HG02938 (cell line): ENCODE measurements around the gene APOL5.
"Not testable (repeated sequence)": the region's sequence is repeated elsewhere in the genome, so short reads cannot be mapped to it uniquely, and the experiment has no call there.

Experiments used
- ATAC-seq: cut with Tn5 transposase; IDR thresholded peaks from one replicate; pipeline ENCODE4 v1.9.1; 2021; ENCODE audit warnings: mild to moderate bottlenecking, moderate library complexity; ENCODE audit not compliant: unreplicated experiment

The APOL5 gene

DNA sequence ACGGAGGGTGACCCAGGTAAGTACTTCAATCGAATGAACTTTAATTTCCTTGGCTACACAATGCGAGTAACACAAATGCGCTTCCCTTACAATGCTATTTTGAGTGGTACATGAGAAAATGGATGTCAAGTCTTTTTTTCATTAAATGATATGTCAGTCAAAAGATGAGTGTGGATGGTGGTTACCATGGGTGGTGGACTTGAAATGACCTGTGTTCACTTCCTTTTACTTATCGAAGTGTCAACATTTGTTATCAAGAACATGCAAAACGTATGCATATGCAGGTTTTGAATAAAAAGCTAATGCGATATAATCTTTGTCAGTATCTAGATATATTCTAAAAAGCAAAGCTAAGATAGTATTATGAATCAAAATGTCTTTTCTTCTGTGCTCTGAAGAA is 8.8 kb upstream of the APOL5 start:
- no peak for ATAC-seq

DNA sequence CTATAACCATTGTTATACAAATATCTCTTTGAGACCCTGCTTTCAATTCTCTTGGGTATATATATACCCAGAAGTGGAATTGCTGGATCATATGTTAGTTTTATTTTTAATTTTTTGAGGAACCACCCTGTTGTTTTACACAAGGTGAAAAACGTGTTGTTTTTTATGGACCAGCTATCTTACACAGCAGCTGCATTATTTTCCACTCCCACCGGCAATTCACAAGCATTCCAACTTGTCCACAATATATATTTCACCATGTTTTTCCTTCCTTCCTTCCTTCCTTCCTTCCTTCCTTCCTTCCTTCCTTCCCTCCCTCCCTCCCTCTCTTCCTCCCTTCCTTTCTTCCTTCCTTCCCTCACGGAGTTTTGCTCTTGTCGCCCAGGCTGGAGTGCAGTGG is 6.3 kb upstream of the APOL5 start:
- no peak for ATAC-seq

DNA sequence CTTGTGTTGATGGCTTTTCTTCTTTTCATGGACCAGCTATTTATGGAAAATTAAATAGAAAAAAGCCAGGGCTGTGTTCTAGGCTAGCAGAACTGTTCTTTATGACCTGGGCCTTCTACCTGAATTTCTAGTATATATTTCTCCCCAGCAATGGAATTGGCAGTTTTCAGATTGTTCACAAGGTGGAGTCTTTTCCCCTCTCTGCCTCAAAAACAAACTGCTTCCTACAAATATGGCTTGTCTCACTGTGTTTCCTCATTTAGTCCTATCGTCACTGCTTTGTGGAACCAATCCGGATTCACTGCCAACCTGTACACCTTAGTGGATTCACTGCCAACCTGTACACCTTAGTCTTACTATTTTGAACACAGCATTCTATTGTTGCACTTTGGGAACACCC is 5.0 kb upstream of the APOL5 start:
- ATAC-seq = no peak

DNA sequence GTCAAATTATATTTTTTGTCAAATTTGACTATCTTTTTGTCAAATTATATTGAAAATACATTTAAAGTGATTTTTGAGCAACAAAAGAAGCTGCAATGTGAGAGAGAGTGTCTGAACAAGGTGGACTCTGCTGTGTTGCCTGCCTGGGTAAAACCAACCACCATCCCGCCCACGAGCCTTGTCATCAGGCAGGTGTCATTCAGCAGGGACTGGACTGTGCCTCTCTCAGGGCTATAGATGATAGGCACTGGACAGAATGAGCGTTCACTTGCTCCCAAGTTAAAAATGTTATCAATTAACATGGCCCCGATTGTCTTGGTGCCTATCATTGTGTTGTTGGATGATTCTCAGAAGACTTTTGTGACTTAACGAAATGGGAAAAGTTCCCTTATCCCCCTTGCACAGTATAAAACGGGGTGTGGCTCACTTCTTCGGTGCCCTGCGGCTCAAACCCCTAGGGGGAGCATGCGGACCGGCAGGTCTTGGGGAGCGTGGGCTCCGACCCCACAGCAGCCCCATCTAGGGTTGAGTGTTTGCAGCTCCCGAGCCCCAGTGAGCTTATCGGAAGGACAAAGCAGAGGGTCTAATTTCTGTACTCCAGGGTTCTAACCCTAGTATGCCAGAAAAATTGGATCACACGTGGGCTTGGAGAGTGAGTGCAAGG is 1.7 kb downstream of the APOL5 start:
- no peak for ATAC-seq

DNA sequence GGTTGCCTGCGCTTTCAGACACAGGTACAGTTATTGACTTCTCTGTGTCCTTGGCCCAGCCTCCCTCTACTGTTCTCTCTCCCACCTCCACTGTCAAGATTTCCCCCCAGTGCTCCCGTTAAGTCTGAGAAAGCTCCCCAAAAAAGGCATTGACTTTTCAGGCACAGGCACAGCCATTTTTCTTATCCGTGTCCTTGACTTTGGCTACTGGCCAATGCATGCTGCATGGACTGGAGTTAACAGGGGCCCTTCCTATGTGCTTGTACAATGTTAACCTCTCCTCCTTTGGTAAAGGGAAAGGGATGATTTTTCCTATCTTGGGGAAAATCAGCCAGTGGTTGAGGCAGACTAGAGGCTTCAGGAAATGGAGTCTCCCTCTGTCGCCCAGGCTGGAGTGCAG is 4.3 kb downstream of the APOL5 start:
- ATAC-seq = no peak

DNA sequence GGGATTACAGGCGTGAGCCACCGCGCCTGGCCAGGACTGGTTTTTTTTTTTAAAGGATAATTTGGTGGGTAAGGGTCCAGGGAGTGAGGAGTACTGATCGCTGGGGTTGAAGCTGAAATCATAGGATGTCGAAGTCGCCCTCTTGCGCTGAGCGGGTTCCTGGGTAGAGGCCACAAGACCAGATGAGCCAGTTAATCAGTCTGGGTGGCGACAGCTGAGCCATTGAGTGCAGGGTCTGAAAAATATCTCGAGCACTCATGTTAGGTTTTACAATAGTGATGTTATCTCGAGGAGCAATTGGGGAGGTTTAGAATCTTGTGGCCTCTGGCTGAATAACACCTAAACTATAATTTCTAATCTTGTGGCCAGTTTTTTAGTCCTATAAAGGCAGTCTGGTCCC is 7.8 kb downstream of the APOL5 start:
- ATAC-seq = no peak

DNA sequence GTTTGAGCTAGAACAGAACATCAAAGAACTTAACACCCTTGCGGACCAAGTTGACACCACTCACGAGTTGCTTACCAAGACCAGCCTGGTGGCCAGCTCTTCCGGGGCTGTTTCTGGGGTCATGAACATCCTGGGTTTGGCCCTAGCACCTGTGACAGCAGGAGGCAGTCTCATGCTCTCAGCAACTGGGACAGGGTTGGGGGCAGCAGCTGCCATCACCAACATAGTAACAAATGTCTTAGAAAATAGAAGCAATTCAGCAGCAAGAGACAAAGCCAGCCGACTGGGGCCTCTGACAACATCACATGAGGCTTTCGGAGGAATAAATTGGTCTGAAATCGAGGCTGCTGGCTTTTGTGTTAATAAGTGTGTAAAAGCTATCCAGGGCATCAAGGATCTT is 8.7 kb downstream of the APOL5 start:
- no peak for ATAC-seq

DNA sequence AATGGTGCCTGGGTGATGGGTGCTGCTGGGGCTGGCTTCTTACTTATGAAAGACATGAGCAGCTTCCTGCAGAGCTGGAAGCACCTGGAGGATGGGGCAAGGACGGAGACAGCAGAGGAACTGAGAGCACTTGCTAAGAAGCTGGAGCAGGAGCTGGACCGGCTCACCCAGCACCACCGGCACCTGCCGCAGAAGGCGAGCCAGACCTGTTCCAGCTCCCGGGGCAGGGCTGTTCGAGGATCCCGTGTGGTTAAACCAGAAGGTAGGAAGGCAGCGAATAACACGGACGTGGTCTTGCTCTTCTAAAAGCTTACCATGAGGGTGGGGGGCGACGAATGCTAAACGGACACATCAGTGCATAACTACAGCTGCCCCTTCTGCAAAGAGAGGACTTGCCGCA is 9.3 kb downstream of the APOL5 start:
- ATAC-seq = no peak

DNA sequence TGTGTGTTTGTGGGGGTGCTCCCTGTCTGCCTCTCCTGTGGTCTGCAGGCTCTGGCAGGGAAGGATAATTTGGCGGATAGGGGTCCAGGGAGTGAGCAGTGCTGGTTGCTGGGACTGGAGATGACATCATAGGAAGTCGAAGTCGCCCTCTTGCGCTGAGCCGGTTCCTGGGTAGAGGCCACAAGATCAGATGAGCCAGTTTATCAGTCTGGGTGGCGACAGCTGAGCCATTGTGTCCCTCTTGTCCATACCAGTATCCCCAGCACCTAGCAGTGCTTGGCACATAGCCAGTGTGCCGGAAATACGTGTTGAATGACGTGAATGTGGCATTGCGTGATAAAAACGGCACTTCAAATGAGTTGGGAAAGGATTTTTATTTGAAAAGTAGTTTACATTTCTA is 9.8 kb downstream of the APOL5 start:
- ATAC-seq = no peak

DNA sequence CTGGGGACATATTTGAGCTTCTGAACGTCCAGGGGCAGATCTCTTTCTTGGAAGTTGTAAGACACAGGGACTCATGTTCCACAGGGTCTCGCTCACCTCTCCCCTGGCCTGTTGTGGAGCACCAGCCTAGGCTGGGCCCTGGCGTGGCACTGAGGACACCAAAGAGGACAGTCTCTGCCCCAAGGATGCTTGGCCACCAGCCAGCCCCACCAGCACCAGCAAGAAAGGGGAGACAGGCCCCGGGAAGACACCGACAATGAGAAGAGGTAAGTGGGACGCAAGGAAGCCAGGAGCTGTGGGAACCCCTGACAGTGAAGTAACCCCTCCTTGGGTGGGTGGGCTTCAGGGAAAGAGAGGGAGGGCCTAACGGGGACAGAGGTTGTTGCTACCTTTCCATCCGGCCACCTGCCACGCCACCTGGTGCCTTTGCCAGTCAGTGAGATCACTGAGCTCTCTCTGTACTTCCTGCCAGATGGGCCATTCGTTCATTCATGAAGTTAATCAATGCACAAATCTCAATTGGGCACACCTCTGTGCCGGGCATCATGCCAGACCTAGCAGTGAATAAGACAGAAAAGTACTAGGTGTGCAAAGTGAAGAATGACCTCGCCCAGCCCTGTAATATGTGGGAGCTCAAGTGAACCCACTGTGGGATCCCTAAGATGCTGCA is 11.1 kb downstream of the APOL5 start:
- no peak for ATAC-seq

DNA sequence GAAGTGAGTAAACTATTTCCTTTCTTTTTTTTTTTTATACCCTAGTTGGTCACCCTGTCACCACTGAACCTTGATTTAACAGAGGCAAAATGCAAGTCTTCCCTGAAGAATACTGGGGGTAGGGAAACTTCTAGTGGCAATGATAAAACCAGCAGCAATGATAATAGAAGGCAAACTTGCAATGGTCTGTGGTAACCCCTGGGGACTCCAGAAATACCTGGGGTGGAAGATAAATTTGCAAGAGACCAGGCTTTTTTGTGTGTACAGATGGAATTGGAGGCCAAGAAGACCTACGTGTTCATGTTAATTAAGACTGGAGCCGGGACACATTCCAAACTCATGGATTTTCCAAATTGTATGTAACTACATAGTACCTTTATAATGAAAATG is 11.6 kb downstream of the APOL5 start:
- ATAC-seq = no peak

DNA sequence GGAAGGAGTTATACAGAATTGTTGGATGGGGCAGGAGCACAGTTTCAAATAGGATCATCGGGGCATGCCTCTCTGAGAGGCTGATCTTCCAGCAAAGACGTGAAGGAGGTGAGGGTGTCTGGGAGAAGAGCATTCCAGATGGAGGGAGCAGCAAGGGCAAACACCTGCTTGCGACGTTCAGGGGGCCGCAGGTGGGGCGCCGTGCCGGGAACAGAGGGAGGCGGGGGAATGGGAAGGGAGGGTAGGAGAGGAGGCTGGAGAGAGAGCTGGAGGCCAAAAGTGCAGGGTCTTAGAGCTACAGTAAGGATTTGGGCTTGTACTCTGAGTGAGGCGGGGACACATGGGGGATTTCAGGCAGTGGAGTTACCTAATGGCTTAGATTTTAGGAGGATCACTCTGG is 13.6 kb downstream of the APOL5 start:
- no peak for ATAC-seq

DNA sequence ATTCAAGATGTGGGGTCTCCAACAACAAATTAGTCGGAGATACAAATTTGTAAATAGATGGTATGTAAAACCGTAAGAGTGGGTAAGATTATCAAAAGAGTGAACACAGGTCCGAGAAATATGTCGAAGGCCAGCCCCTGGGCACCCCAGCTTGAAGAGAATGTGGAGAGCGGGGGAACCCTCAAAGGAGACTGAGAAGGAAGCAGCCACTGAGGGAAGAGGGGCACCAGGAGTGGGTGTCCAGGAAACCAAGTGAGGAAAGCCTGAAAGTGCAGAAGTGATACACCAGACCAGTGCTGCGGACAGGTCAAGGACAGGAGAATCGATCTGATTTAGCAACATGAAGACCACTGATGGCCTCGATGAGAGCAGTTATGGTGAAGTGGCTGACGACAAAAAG is 14.4 kb downstream of the APOL5 start:
- no peak for ATAC-seq

DNA sequence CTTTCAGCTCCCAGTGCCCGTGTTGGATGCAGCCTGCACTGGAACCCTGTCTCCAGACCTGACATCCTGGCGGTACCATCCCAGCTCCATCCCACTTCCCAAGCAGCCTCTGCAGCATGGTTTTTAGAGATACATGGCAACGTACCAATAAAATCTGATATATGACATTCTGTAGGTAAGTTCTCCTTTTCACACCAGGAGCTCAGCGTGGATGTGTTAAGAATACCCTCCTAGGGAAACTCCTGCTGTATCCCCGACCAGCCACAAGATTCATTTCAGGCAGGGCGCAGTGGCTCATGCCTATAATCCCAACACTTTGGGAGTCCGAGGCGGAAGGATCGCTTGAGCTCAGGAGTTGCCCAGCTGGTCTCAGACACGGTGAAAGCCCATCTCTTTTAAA is 15.4 kb downstream of the APOL5 start:
- ATAC-seq = no peak

DNA sequence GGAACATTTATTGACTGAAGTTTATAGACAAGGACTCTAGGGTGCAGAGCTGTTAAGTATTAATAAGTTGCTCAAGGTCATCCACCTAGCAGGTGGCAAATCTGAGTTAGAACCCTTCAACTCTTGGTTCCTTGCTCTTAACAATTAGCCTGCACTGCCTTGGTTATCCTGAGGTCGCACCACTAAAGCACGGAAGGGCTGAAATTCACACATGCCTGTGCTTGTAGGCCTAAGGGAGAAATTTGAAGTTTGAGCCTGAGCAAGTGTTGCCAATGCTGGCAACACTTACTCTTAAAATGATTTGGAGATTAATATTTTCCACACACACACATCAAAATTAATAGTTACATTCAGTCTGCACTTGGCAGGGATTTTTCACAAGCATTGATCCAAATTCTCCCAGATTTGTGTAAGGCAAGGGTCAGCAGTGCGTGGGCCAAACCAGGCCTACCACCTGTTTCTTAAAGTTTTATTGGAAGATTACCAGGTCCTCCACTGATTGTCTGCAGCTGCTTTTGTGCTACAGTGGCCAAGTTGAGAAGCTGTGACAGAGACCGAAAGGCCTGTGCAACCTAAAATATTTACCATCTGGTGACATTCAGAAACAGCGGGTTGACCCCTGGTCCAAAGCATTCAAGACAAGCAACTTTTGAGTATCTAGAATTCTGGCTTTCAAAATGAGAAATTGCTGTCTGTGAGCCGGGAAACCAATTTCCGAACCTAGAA is 16.3 kb downstream of the APOL5 start:
- no peak for ATAC-seq

DNA sequence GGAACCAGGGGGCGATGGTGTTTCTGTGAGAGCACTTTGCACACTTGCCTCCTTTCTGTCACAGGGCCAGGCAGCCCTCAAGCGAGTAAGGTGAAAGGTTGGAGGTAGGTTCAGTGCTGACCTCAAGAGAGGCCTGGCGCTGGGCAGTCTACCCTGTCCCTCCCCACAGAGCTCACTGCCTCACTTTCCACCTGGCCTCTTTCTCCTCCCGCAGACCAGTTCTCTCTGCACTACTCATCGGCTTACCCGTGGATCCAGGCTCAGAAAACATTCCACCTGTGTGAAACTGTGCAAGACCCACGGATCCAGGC is 16.8 kb downstream of the APOL5 start:
- ATAC-seq = no peak

DNA sequence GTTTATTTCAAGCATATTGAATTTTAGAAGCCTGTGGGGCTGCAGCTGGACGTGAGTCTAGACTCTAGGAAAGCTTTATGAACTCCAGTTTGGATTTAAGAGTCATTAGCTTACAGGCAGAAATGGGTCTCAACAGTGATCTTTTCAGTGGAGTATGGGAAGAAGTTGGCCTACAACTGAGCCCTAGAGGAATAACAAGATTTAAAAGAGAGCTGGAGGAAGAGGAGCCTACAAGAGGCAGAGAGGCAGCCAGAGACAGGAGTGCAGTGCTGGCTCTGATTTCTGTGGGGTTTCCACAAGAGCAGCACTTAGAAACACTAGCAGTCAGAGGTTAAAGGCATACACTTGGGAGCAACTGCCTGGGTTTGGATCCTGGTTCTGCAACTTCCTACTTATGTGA is 17.9 kb downstream of the APOL5 start:
- no peak for ATAC-seq

DNA sequence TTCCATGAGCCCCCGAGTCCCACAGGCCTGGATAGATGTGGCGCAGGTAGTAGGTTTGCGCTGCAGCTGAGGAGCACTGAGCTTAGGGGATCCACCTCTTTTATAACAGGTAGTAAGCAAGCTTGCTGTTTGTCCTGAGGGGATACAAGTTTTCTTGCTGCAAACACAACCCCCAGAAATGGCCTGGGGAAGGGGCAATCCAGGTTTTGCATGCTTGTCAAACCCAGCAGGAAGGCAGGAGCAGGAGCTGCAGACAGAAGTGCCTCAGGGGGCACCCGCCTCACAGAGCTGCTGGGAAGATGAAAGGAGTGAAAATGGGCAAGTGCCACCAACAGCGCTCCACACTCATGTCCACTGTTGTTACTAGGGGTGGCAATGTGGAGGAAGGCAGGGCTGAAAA is 18.5 kb downstream of the APOL5 start:
- ATAC-seq = no peak

DNA sequence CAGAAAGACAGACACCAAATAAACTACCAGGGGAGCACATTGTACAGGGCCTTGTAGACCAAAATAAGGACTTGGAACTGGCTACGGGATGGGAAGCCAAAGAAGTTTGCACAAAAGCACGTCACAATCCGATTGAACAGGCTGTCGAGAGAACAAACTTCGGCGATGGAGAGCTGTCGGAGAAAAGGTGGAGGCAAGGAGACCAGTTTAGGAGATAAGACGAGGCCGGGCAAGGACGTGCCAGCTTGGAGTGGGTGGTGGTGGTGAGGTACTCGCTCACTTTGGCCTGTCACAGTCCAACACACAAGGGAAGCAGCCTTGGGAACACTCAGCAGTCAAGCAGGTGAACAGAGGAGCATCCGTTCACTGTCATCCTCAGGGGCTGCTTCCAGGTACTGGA is 19.0 kb downstream of the APOL5 start:
- ATAC-seq = no peak

DNA sequence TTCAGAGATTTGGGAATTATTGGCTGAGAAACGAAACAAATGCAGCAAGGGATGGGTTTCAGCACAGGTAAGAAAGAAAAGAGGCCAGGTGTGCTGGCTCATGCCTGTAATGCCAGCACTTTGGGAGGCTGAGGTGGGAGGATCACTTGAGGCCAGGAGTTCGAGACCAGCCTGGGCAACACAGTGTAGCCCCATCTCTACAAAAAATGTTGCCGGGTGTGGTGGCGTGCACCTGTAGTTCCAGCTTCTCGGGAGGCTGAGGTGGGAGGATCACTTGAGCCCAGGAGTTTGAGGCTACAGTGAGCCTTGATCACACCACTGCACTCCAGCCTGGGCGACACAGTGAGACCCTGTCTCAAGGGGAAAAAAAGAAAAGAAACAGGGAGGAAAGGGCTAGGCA is 20.2 kb downstream of the APOL5 start:
- ATAC-seq = not testable (repeated sequence)

DNA sequence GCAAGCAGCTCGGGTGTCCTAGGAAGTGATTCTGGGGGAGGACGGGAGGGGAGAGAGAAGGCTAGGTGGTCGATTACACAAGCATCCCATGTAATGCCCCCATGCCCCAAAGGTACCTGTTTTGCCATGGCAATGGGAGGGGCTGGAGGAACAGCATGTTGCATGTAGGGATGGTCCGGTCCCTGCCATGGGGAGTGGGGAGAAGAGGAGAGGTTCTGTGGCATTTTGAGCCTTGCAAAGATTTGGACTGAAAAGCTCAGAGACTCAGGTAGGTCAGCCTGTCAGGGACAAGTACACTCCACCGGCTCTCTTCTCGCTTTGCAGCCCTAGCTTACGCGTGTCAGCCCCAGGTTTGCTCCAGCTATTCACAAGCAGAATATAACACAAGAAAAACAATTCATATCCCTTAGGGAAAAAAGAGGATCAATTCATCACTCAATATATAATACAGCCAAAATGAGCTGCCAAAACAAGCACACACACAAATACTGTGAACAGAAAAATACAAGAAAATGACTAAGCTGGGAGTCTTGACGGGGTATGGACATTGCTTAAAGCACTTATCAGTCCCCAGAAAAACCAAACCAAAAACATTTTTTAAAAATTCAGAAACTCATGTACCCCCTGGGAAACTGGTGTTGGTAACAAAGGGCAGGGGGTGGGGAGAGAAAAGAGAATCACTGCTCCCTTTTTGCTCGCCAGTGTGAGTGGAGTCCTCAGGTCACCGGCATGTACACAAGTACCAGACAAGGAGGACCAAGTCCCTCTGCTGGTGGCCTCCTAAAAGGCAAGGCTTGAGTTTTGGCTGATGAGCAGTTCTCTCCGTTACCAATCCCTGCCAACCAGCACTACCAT is 21.6 kb downstream of the APOL5 start:
- ATAC-seq = no peak

DNA sequence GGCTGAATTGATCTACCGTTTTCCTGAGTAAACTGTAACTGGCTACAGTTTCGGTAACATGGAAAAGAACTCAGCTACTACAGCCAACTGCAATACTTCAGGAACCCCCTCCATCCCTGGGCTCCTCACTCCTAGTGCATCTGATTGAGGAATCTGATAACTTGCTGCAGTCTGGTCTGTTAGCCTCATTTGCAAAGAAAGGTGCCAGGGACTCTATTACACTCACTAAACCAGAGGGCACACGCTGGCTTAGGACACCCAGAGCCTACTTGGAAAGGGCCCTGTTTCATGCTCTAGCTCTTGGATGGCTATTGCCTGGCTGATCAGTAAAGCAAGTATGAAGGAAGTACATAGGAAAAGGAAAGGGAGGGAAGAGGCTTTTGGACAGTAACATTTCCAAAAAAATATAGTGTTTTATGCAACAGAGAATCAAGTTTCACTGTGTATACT is 22.3 kb downstream of the APOL5 start:
- no peak for ATAC-seq
